ENCODE measurements around the gene ACKR2.
A peak's percentile ranks its signal among the peaks of the same experiment; 100 is the strongest.

Gene ACKR2

GRCh38 chr3:42887084-42887483 is 77.8 kb downstream of the ACKR2 start:
- DNase-seq (ENCODE audit: low spot score): no peak

DNA sequence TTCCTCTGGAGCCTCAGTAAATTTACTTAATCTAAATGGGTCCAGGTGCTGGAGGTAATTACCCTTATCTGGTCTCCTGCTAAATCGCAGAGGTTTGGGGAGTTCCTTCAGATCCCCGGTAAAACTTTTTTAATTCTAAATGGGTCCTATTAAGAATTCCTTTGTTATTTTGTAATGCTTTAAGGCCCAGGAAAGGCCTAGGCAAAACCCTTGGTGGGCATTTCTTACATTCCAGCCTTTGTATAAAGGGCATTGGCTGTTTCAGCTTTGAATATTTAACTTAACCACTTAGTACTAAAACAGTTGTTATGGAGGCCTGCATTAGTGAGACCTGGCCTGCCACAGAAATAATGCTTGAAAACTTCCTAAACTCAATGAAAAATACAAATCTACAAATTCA is 81.8 kb downstream of the ACKR2 start:
- DNase-seq (ENCODE audit: low spot score): no peak

- DNase-seq (ENCODE audit: low spot score): no peak
Observed at GRCh38 chr3:42892169-42892568, 82.9 kb downstream of the ACKR2 start.

GRCh38 chr3:42892807-42893206 is 83.6 kb downstream of the ACKR2 start:
- DNase-seq (ENCODE audit: low spot score): no peak

DNA sequence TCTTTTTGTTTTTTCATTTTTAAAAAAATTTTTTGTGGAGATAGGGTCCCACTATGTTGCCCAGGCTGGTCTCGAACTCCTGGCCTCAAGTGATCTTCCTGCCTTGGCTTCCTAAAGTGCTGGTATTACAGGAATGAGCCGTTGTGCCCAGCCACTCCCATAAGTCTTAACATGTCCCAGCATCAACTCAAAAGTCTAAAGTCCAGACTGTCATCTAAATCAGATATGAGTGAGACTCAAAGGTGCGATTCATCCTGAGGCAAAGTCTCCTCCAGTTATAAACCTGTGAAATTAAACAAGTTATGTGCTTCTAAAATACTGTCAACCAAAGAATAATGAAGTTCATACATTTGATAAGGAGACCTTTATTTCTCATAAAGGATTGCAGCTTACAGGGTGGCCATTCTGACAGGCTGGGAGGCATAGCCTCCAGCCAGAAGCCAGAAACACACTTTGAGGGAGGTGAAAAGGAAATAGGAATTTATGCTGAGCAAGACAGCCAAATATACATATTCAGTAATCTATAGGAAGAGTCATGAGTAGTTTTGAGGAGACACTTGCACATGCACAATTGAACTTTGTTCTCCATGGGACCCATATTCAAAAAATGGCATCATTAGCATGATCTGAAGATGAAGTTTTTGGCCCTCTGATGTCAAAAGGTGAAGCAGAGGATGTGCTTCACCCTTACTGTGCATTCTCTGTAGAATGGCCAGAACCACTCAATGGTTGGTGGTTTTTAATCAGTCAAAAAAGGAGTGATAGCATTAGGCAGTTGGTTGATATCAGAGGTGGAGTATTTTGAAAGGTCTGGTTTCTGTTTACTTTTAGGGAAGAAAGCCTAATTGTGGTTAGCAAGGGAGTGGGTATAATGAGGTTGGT is 85.7 kb downstream of the ACKR2 start:
- DNase-seq (ENCODE audit: low spot score): no peak

DNA sequence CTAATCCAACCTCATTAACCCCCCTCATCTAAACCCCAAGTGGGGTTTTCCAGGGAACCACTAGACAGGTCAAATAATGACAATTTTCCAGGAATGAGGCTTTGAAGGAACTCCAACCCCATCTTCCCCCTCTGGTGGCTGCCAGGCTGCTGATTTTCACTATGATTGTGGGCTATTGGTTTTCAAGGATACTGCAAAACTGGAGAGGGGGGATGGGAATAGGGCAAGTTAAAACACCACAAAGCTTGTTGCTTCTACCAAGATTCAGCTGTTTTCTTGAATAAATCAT is 86.3 kb downstream of the ACKR2 start:
- no peak for DNase-seq (ENCODE audit: low spot score)

- DNase-seq (ENCODE audit: low spot score): no peak
Observed at GRCh38 chr3:42898896-42899675, 89.8 kb downstream of the ACKR2 start.

DNA sequence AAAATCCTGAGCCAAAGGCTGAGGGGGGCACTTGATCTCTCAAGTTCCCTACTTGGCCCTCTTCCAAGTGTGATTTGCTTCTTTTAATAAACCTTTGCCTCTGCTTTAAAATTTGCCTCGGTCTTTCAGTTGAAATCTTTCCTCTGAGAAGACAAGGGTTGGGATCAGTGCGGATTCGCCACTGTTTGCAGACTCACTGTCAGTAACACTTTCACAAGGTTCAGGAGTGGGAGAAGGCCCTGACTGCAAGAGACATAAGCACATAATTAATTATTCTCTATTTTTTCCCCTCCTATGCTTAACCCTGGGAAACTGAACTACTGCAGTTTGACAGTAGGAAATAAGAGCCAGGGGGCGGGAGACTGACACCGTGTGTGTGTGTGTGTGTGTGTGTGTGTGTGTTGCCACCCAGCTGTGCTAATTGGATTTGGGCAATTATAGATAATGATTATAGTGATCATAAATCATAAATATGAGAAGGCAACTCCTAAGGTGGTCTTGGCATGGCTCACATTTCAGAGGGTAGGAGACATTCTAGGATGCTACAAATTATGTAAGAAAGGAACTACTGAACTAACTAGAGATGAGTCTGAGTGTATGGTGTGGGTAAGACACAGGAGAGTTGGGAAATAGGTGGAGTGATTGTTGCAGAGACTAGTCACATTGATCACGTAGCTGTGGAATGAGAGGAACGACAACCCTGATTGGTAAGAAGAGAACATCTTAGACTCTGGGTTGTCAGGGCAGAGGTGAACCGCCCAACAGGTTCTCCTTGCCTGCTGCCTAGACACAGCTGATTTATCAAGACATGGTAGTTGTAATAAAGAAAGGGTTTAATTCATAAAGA is 91.2 kb downstream of the ACKR2 start:
- DNase-seq (ENCODE audit: low spot score): no peak

GRCh38 chr3:42901073-42901415 is 91.8 kb downstream of the ACKR2 start:
- DNase-seq (ENCODE audit: low spot score): no peak

DNA sequence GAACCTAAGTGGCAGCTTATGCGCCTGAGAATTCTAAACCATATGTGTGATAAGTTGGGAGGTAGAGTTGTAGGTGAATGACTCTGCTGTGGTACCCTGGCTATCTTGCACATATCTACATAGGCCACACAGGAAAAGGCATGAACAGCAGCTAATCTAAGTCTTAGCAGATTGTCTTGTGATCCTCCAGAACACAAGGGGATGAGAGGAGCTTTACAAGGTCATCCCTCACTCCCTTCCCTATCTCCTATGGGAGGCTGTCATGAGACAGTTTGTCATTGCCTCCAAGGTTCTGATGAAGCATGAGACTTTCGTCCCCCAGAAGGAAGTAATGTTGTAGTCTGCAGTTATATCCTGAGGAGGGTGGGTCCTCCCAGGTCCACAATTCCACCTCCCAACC is 93.0 kb downstream of the ACKR2 start:
- no peak for DNase-seq (ENCODE audit: low spot score)

- DNase-seq (ENCODE audit: low spot score): no peak
Observed at GRCh38 chr3:42904076-42904475, 94.8 kb downstream of the ACKR2 start.

DNA sequence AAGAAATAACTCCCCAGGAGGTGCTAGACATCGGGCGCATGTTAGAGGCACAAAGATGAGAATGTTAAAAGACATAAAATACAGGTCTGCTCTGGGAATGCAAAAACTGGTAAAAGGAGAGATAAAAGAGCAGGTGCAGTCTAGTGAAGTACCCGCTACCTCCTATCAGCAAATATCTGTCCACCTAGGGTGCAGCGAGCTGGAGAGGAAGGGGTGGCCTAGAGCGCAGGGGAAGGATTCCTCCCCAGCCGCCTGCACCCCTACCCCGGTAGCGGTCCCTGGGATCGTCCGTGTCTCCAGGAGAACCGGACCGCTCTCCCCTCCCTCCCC is 96.5 kb downstream of the ACKR2 start:
- DNase-seq (ENCODE audit: low spot score): no peak

GRCh38 chr3:42906070-42906847 is 97.0 kb downstream of the ACKR2 start, which contains the start of gene ZNF662:
Gene ZNF662 (plus strand): TSS chr3:42906142. CDS start chr3:42908115, 1,973 bp downstream.
- peak; percentile 63 for DNase-seq (ENCODE audit: low spot score)

DNA sequence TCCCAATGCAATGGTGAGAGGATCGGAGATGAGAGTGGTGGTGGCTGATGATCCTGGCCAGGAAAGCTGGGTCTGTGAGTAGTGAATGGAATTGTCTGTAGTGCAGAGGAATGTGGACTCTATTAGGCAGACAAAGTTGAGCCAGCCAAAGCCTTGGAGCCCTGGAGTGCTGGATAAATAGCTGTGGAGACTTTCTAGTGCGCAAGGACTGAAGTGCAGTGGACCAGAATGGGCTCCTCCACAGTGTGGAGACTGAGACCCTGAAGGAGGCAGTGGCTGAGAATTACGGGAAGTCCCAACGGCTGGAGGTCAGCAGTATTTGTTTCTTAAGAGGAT is 97.6 kb downstream of the ACKR2 start:
- peak; percentile 19 for DNase-seq (ENCODE audit: low spot score)

DNA sequence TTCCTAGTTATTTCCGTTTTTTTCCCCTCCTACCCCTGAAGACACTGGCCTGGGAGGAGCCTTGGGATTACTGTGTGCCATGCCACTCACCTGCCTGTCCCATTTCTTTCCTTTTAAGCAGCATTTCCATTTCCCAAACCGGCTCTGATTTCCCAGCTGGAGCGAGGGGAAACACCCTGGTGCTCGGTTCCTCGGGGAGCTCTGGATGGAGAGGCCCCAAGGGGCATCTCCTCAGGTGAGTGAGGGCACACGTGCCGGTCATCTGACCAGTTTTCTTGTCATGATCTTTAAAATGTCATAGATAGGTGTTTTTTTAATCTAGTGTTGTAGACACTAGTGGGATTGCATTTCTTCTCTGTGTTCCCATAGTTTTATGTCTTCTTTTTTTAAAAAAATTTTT is 99.4 kb downstream of the ACKR2 start:
- no peak for DNase-seq (ENCODE audit: low spot score)

DNA sequence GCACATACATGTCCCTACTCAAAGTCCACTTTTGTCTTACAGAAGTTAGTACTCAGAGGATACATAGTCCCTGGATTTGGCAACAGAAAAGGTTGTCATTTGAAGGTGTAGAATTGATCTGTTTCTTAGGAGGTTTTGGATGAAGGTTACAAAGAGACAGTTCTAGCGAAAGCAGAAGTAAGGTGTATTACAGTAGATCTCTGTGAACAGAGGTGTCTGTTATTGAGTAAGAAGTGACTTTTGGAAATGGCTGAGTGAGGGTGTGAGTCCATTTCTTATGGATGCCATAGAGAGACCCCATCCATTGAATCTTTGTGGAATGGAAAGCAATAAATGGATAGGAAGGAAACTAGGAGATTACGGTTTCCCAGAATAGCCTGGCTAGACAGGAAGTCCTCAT is 102.3 kb downstream of the ACKR2 start:
- no peak for DNase-seq (ENCODE audit: low spot score)

- DNase-seq (ENCODE audit: low spot score): no peak
Observed at GRCh38 chr3:42914771-42915515, 105.7 kb downstream of the ACKR2 start.
